ENCODE results near the gene SYT6. TPM values are rescaled to one million over a fixed set of nuclear protein-coding genes. Genes with fewer than 3 reads are reported as not detected.

The SYT6 gene
- total and polyA plus RNA-seq, 10 of the 15 experiments (the other 5 are each of a cell fraction or from before 2014, with no cell fraction given) = 0.05 to 0.39 TPM; not detected in 8

DNA sequence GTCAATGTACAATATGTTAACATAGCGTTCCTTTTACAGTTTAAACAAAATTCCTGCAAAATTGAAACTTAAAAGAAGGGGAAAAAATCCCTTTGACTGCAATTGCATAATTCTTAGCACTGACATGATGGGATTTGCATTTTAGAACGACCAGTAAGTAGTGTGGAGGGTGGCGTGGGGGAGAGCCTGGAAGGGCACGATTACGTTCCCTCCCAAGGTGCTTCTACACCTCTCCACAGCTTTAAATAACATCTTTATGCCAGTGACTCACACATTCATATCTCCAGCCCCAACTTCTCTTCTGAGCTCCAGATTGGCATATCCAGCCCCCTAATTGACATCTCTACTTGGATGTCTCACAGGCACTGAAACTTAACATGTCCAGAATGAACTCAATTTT, 110.1 kb downstream of the SYT6 start:
- BruUV-seq (replicated peaks) = no TSS peak
- H3K4me3 ChIP-seq = no peak overlapping the region
- H4K20me1 ChIP-seq (ENCODE audit: control insufficient read depth, insufficient read depth) = no peaks in the 10 kb centered on the region
- no peak overlapping the region for H3K9ac ChIP-seq (ENCODE audit: control insufficient read depth, insufficient read depth, low read length)
- WGBS (ENCODE audit: insufficient coverage, insufficient replicate concordance, low lambda C conversion rate, missing lambda C conversion rate) = 30% methylated on average over 5 of the region's 5 CpGs
- CTCF ChIA-PET = no interaction called here
- H3K27me3 ChIP-seq (replicated peaks in 1 of 2; ENCODE audit: control insufficient read depth in 2 of 2, insufficient read depth in 2 of 2, low read length in 1 of 2) = peaks cover 0 to 3% of the 10 kb centered on the region in 2 experiments; a peak in 2 of 4 replicates
- no peak overlapping the region for H2AFZ ChIP-seq (ENCODE audit: control insufficient read depth, low read depth, low read length)
- no peaks in the 10 kb centered on the region for H3K79me2 ChIP-seq (ENCODE audit: control insufficient read depth, insufficient read depth, low read length)
- TF ChIP-seq EZH2 (IDR thresholded peaks at IDR 0.05; ENCODE audit: borderline replicate concordance, control insufficient read depth, low read depth, low read length) (no peak), CREB1 (IDR thresholded peaks at IDR 0.05; ENCODE audit: low read depth) (no peak), HDGF (IDR thresholded peaks at IDR 0.05) (no peak), YY1 (IDR thresholded peaks at IDR 0.05; ENCODE audit: low read depth, low read length) (no peak), POU2F2 (IDR thresholded peaks at IDR 0.05; ENCODE audit: borderline replicate concordance, low read depth, low read length) (no peak)
- TF ChIP-seq, protein P1, sequence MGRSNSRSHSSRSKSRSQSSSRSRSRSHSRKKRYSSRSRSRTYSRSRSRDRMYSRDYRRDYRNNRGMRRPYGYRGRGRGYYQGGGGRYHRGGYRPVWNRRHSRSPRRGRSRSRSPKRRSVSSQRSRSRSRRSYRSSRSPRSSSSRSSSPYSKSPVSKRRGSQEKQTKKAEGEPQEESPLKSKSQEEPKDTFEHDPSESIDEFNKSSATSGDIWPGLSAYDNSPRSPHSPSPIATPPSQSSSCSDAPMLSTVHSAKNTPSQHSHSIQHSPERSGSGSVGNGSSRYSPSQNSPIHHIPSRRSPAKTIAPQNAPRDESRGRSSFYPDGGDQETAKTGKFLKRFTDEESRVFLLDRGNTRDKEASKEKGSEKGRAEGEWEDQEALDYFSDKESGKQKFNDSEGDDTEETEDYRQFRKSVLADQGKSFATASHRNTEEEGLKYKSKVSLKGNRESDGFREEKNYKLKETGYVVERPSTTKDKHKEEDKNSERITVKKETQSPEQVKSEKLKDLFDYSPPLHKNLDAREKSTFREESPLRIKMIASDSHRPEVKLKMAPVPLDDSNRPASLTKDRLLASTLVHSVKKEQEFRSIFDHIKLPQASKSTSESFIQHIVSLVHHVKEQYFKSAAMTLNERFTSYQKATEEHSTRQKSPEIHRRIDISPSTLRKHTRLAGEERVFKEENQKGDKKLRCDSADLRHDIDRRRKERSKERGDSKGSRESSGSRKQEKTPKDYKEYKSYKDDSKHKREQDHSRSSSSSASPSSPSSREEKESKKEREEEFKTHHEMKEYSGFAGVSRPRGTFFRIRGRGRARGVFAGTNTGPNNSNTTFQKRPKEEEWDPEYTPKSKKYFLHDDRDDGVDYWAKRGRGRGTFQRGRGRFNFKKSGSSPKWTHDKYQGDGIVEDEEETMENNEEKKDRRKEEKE (IDR thresholded peaks at IDR 0.05) = no peak
- TF ChIP-seq, protein P2, sequence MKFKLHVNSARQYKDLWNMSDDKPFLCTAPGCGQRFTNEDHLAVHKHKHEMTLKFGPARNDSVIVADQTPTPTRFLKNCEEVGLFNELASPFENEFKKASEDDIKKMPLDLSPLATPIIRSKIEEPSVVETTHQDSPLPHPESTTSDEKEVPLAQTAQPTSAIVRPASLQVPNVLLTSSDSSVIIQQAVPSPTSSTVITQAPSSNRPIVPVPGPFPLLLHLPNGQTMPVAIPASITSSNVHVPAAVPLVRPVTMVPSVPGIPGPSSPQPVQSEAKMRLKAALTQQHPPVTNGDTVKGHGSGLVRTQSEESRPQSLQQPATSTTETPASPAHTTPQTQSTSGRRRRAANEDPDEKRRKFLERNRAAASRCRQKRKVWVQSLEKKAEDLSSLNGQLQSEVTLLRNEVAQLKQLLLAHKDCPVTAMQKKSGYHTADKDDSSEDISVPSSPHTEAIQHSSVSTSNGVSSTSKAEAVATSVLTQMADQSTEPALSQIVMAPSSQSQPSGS (IDR thresholded peaks at IDR 0.05; ENCODE audit: low read length) = no peak
- no peak for ATAC-seq
- H3K9me3 ChIP-seq (replicated peaks; ENCODE audit: control insufficient read depth, insufficient read depth, low read length) = no peaks in the 10 kb centered on the region
- no peak overlapping the region for H3K4me2 ChIP-seq (ENCODE audit: control insufficient read depth, insufficient read depth)
- H3K27ac ChIP-seq (ENCODE audit: control insufficient read depth, insufficient read depth) = no peak overlapping the region
- no peak for DNase-seq (ENCODE audit: low read depth, low spot score)
- intact Hi-C loops (cut with micrococcal nuclease; ENCODE audit: unreplicated experiment) (no loop called here), in situ Hi-C loops (cut with MboI) (no loop called here)
- no peaks in the 10 kb centered on the region for H3K36me3 ChIP-seq (ENCODE audit: control insufficient read depth in 2 of 2, insufficient read depth in 2 of 2, low read length in 1 of 2)
- FAIRE-seq = no peak
- no peaks in the 10 kb centered on the region for H3K4me1 ChIP-seq (ENCODE audit: control insufficient read depth, insufficient read depth, low read length)
- RAD21 ChIA-PET (ENCODE audit: unreplicated experiment) = no interaction called here
- POLR2A ChIA-PET = no interaction called here
- SMC1A ChIA-PET (ENCODE audit: uncharacterized antibody, unreplicated experiment) = no interaction called here

Measured in GM12878 (cell line).